HG02610 (cell line): ENCODE data around the gene SAP30BP.

Source experiments
- ATAC-seq: cut with Tn5 transposase; IDR thresholded peaks from one replicate; pipeline ENCODE4 v1.9.1; 2021; ENCODE audit warnings: mild to moderate bottlenecking, moderate library complexity; ENCODE audit not compliant: unreplicated experiment

SAP30BP gene

DNA sequence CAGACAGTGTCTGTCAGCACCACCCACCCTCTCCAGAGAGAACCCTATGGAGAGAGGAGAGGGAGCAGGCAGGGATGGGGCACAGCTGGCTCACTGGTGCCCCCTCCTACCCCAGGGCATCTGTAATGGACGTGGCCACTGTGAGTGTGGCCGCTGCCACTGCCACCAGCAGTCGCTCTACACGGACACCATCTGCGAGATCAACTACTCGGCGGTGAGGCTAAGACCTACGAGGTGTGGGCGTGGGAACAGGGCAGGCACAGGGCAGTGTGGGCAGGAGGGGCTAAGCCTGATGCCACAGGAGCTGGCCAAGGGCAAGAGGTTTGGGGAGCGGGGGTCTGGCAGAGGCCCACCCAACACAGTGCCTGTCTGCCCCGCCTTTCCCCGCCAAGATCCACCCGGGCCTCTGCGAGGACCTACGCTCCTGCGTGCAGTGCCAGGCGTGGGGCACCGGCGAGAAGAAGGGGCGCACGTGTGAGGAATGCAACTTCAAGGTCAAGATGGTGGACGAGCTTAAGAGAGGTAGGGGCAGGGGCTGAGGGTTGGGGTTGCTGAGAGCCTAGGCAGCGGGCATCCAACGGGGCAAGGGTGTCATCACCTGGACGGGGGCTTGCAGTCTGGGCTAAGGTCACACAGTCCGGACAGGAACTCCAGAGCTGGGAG lies 69.2 kb downstream of the SAP30BP start:
- no peak for ATAC-seq

DNA sequence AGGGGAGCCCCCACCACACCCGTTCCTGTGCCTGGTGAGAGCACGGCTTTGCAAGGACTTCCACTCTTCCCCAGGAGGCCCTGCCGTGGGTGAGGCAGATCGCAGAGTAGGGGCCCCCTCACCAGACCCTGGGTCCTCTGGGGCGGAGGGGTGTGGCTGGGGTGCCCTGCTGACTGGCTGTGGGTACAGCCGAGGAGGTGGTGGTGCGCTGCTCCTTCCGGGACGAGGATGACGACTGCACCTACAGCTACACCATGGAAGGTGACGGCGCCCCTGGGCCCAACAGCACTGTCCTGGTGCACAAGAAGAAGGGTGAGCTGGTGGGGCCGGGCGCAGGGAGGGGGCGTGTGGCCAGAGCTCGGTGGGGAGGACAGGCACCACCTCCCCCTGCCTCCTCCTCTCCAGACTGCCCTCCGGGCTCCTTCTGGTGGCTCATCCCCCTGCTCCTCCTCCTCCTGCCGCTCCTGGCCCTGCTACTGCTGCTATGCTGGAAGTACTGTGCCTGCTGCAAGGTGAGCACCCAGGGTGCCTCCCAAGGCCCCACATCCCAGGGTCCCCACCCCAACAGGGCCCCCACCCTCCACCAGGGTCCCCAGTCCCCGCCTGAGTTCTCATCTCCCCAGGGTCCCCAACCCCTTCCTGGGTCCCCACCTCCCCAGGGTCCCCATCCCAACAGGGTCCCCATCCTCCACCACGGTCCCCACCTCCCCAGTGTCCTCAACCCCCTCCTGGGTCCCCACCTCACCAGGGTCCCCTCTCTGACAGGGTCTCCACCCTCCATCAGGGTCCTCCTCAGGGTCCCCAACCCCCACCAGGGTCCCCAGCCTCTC lies 70.2 kb downstream of the SAP30BP start:
- ATAC-seq, result no peak

DNA sequence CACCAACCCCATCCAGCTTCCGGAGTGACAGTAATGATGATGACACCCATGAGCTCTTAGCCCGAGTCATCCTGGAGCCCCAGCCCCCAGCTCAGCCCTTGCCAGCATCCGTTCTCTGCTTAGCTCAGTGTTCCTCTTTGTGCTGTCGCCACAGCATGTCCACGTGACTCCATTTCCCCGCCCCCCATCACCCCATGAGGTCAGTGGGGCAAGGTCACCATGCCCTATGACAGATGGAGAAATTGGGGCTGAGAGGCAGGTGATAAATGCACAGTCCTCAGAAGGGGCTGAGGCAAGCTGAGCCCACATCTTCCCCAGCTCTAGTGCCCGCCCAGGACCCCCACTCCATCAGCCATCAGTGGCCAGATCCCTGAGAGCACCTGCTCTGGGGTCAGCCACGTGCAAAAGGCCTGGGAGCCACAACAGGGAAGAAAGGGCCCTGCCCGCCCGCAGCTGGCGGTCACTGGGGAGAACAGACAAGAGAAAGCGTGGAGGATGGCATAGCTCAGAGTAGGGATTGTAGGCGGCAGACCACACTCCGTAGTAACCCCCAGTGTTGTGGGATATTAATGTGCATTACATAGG lies 71.2 kb downstream of the SAP30BP start:
- no peak for ATAC-seq

DNA sequence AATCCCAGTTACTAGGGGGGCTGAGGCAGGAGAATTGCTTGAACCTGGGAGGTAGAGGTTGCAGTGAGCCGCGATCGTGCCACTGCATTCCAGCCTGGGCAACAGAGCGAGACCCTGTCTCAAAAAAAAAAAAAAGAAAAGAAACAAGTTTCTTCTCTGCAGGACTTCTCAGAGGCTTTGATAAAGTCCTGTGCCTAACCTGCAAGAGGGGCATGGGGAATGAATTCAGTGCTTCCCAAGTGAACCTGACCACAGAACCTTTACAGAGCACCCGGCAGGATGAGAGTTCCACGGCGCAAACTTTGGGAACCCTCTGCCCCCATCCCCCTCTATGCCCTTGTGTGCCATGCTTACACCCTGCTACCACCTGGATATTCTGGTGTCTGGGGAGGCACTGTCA lies 72.0 kb downstream of the SAP30BP start:
- no peak for ATAC-seq

DNA sequence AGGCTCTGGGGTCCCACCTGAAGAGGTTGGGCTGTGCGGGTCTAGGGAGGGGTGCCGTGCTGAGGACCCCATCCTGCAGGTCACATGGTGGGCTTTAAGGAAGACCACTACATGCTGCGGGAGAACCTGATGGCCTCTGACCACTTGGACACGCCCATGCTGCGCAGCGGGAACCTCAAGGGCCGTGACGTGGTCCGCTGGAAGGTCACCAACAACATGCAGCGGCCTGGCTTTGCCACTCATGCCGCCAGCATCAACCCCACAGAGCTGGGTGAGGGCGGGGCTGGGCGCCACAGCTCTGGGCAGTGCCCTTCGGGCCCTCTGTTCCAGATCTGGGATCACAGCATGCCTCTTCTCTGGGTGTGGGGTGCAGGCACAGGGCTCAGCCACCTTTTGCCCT lies 72.7 kb downstream of the SAP30BP start:
- no peak for ATAC-seq

DNA sequence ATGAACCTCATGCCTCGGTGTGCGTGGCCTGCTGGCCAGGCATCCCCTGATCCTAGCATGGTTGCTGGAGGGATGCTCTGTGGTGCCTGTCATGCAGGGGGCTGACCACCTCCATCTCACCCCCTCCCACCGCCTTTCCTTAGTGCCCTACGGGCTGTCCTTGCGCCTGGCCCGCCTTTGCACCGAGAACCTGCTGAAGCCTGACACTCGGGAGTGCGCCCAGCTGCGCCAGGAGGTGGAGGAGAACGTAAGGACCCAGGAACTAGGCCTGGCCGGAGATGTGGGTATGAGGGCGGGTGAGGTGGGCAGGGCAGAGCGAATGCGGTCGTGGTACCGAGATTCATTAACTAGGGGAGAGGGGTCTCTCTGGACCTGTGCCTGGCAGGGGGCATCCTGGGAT lies 73.1 kb downstream of the SAP30BP start:
- ATAC-seq, result no peak

DNA sequence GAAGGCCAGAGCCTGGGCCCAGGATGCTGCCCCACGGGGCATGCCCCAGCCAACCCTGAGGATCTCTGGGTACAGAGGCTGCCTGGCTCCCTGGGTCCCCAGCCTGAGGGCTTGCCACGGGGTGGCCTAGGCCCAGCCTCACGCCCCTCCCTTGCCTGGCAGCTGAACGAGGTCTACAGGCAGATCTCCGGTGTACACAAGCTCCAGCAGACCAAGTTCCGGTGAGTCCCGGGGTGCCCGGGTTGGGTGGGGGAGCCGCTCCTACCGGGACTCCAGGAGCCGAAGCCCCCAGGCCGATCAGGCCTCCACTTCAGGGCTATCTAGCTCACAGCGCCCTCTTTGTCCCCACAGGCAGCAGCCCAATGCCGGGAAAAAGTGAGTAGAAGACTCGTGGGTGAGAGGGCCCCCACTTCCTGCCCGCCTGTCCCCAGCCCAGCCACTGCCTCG lies 73.5 kb downstream of the SAP30BP start:
- no peak for ATAC-seq

DNA sequence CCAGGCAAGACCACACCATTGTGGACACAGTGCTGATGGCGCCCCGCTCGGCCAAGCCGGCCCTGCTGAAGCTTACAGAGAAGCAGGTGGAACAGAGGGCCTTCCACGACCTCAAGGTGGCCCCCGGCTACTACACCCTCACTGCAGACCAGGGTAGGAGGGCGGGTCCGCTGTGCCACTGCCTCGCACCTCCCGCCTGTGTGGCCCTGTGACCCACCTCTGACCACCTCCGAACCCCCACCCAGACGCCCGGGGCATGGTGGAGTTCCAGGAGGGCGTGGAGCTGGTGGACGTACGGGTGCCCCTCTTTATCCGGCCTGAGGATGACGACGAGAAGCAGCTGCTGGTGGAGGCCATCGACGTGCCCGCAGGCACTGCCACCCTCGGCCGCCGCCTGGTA lies 75.2 kb downstream of the SAP30BP start:
- ATAC-seq, result no peak

DNA sequence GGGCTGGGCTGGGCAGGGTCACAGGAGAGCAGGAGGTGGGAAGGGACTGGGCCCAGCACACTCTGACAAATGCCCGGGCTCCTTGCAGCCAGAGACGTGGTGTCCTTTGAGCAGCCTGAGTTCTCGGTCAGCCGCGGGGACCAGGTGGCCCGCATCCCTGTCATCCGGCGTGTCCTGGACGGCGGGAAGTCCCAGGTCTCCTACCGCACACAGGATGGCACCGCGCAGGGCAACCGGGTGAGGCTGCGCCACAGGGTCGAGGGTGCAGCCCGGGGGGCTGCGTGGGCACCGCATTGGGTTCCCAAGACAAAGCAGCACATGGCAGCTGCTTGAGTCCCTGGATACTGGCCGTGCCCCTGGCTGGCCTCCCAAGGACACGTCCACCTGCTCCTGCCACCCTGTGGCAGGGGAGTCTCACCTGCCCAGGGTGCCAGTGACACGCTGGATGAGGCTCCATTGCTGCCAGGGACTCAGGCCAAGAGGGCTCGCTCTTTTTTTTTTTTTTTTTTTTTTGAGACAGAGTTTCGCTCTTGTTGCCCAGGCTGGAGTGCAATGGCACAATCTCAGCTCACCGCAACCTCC lies 76.6 kb downstream of the SAP30BP start:
- ATAC-seq, result no peak

DNA sequence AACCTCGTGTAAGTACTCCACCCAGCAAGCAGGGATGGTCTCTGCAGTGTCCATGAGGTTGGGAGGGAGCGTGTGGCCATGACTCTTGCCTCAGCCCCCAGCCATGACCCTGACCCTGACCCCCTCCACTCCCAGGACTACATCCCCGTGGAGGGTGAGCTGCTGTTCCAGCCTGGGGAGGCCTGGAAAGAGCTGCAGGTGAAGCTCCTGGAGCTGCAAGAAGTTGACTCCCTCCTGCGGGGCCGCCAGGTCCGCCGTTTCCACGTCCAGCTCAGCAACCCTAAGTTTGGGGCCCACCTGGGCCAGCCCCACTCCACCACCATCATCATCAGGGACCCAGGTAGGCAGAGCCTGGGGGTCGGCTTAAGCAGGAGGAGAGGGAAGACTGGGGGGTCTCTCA lies 81.6 kb downstream of the SAP30BP start:
- no peak for ATAC-seq

DNA sequence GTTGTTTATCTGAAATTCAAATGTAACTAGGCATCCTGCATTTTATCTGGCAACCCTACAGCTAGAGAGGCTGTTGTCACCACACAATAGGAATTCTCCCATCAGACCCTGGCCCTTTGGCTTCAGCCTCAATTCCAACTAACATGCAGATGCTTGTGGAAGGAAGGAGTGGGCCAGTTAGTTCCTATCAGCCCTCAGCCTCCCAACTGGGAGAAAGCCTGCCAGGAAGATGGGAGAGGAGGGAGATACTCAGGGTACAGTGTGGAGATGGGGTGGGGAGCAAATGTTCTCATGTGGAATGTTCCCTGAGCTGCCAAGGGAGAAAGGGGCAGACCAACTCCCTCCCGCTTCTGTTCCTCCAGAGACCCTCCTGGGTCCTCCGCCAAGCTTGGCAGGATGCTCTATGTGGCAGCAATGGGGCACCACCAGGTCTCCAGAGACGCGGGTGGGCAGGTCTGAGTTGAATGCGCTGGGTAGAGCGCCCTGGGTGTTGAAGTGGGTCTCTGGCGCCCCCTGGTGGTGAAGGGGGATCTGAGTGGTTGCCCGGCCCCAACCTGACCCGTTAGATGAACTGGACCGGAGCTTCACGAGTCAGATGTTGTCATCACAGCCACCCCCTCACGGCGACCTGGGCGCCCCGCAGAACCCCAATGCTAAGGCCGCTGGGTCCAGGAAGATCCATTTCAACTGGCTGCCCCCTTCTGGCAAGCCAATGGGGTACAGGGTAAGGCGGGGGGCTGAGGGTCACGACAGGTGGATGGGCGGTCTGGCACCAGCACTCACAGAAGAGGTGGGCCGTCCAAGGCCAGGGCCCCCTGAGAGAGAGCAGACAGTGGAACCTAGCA lies 82.6 kb downstream of the SAP30BP start:
- peak; percentile 35 for ATAC-seq

DNA sequence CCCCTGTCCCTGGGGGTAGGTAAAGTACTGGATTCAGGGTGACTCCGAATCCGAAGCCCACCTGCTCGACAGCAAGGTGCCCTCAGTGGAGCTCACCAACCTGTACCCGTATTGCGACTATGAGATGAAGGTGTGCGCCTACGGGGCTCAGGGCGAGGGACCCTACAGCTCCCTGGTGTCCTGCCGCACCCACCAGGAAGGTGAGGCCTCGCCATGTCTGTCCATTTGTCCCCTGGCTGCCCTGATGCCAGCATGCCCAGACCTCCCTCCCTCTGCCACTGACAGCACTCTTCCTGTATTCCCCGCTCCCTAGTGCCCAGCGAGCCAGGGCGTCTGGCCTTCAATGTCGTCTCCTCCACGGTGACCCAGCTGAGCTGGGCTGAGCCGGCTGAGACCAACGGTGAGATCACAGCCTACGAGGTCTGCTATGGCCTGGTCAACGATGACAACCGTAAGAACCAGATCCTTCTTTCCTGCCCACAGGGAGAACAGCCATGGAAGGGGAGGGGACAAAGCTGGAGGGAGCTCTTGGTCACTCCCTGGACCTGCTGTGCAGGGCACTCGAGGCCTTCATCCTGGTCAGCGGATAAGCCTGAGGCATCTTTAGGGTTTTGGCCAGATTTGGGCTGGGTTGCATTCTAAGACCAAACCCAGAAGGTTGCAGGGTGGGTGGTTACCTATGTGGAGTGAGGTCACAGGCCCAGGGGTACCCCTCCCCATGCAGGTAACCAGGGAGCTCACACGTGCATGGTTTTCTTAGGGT lies 83.7 kb downstream of the SAP30BP start:
- no peak for ATAC-seq

DNA sequence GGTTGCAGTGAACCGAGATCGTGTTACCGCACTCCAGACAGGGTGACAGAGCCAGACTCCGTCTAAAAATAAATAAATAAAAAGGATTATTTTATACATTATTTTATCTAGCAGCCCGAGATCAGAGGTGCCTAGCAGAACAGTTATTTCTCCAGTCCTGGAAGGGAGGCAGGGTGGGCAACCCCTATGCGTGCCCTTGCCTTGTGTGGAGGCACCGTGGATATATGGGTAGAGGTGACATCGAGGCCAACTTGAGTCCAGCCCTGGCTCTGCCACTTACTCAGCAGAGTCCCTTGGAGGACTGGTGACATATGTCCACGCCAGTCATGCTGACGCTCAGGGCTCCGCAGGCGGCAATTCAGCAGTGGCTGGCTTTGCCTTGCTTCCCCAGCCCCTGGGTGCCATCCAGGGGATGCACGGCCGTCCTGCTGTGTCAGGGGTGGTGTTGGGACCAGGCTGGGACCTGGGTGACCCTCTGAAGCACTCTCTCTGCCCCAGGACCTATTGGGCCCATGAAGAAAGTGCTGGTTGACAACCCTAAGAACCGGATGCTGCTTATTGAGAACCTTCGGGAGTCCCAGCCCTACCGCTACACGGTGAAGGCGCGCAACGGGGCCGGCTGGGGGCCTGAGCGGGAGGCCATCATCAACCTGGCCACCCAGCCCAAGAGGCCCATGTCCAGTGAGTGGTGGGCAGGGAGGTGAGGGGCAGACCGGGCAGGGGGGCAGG lies 84.7 kb downstream of the SAP30BP start:
- ATAC-seq, result no peak

DNA sequence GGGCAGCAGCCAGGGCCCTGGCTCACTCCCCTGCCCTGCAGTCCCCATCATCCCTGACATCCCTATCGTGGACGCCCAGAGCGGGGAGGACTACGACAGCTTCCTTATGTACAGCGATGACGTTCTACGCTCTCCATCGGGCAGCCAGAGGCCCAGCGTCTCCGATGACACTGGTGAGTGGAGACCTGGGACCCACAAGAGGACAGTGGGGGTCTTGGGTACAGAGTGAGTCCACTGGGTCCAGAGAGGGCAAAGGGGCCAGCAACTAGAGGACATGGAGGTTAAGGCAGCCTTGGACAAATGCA lies 85.2 kb downstream of the SAP30BP start:
- no peak for ATAC-seq

DNA sequence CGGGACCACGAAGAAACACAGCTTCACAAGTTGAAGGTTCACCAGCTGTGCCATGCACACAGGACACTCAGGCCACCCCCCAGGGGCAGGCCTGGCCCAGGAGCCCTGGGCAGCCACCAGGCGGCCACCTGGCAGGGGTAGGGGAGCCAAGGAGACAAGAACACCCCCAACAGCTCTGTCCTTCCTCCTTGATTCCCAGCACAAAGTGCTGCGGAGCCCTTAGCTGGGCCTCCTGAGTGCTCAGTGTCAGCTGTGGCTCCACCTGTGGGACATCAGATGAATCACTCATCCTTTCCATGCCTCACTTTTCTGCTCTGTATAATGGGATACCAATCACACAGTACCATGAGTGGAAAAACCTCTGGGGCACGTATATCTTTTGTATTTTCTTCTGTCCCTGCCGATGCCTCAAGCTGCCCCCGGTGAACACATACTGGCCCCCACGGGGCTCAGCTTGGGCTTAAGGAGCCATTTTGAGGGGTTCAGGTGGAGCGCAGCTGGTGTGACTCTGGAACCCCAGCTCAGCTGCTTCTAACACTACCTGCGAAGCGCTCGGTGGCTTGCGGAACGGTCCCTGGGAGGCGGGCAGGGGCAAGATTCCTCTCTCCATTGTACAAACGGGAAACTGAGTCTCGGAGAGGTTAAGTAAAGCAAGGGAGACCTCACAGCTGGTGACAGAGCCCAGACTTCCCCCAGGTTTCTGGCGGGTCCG lies 85.8 kb downstream of the SAP30BP start:
- ATAC-seq, result no peak

DNA sequence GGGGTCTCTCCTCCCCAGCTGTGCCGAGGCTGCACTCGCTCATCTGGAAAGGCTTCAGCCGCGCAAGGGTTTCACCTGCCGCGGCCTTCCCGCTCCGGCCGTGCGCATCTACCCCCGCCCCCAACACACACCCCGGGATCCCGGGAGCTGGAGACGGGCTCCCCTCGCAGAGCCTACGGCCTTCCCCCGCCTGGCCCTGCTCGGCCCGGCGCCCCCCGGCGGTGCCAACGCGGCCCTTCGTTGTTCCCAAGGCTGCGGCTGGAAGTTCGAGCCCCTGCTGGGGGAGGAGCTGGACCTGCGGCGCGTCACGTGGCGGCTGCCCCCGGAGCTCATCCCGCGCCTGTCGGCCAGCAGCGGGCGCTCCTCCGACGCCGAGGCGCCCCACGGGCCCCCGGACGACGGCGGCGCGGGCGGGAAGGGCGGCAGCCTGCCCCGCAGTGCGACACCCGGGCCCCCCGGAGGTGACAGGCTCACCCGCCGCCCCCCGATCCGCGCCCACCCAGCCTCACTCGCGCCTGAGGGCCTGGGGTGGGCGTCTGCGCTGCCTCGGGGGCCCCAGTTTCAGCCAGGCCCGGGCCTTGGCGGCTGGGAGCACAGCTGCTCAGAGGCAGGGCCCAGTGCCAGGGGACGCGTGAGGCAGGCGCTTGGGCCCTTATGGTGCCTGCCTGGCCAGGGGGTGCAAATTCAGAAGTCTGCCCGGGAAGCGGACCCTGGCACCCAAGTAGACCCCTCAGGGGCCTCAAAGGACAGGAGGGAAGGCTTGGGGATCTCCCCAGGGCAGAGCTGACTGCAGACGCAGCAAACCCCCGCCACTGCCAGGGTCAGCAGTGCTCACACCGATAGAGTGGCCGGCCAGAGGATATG lies 86.6 kb downstream of the SAP30BP start:
- ATAC-seq, result peak; percentile 44

DNA sequence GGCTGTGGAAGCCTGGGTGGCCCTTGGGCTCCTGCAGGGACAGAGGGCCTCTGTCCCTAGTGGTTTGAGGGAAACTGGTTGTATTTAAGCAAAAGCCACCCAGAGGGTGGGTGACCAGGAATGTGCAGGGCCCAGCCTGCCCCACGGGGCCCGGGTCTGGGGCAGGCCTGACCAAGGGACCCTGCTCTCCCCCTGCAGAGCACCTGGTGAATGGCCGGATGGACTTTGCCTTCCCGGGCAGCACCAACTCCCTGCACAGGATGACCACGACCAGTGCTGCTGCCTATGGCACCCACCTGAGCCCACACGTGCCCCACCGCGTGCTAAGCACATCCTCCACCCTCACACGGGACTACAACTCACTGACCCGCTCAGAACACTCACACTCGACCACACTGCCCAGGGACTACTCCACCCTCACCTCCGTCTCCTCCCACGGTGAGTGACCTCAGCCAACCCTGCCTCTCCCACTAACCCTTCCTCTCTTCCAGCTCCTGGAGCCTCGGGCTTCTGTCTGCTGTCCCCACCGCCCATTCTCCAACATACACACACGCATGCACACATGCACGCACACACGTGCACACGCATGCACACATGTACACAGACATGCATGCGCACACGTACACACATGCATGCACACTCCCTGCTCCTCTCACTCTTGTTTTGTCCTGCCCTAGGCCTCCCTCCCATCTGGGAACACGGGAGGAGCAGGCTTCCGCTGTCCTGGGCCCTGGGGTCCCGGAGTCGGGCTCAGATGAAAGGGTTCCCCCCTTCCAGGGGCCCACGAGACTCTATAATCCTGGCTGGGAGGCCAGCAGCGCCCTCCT lies 87.5 kb downstream of the SAP30BP start:
- no peak for ATAC-seq
